H1 (cell line): ENCODE results near the gene LRRC46. TPM values are rescaled to one million over a fixed set of nuclear protein-coding genes. Genes with fewer than 3 reads are reported as not detected.

ENCODE experiments used
- CEBPB ChIP-seq: IDR thresholded peaks from 2 replicates; pipeline ENCODE4 v1.6.1; 2012; ENCODE audit warnings: low read depth, low read length
- CHD1 ChIP-seq: IDR thresholded peaks from 2 replicates; pipeline ENCODE4 v1.6.1; 2012; ENCODE audit warnings: low read depth, low read length, improper control_type of control experiment
- EGR1 ChIP-seq: IDR thresholded peaks from 2 replicates; pipeline ENCODE4 v1.6.1; 2011; ENCODE audit warnings: low read depth, low read length, borderline replicate concordance
- GABPA ChIP-seq: IDR thresholded peaks from 2 replicates; pipeline ENCODE4 v1.6.1; 2011; ENCODE audit warnings: mild to moderate bottlenecking, low read length, moderate library complexity, borderline replicate concordance; ENCODE audit not compliant: insufficient read depth
- NRF1 ChIP-seq: IDR thresholded peaks from 2 replicates; pipeline ENCODE4 v1.6.1; 2011; ENCODE audit warnings: mild to moderate bottlenecking, low read depth, low read length, improper control_type of control experiment
- SIN3A ChIP-seq, 2 experiments: IDR thresholded peaks in 1 of 2; conservative IDR thresholded peaks in 1 of 2; 2 replicates each; pipeline ENCODE4 v1.6.1; 2011 to 2012; ENCODE audit warnings: low read length in 2 of 2, improper control_type of control experiment in 1 of 2, low read depth in 1 of 2, mild to moderate bottlenecking in 1 of 2
- SIX5 ChIP-seq: IDR thresholded peaks from 2 replicates; pipeline ENCODE4 v1.6.1; 2011; ENCODE audit warnings: mild to moderate bottlenecking, low read depth, low read length
- polyA plus RNA-seq, 7 experiments: library from polyadenylated mRNA; depleted of rRNA in 3 of 7; stranded (reverse) in 5 of 7; unstranded in 2 of 7; fragments of >200 nt in 5 of 7; fragments of 200-250 nt in 2 of 7; gene quantifications; 1 replicate in 5 of 7; 2 replicates in 1 of 7; 4 replicates in 1 of 7; pipeline versions ENCODE4 v1.2.1 to v1.2.3, GENCODE V29; 2011 to 2013; ENCODE audit warnings: missing spikeins in 2 of 7, mixed read lengths in 2 of 7
- total RNA-seq: library from RNA; stranded (reverse); fragmentation: NEBNext Ultra II Directional; extraction: Animal tissue kit (Norgen Biotek cat#: 25700); gene quantifications from 2 replicates; pipeline ENCODE4 v1.2.1, GENCODE V29; 2021
- TF ChIP-seq, protein P1 (sequence below): fragments of 300-600 bp; sonication (generic); IDR thresholded peaks from 2 replicates; pipeline ENCODE4 v1.7.1; 2012; ENCODE audit warnings: low read length, moderate library complexity, mild to moderate bottlenecking, inconsistent platforms; ENCODE audit not compliant: insufficient replicate concordance
- TF ChIP-seq, protein P2 (sequence below): IDR thresholded peaks from 2 replicates; pipeline ENCODE4 v1.6.1; 2012; ENCODE audit warnings: inconsistent platforms

LRRC46 gene
- total and polyA plus RNA-seq, 2 of the 8 experiments (the other 6 are each of a cell fraction or from before 2014, with no cell fraction given): 0.18 TPM; not detected in 1

DNA sequence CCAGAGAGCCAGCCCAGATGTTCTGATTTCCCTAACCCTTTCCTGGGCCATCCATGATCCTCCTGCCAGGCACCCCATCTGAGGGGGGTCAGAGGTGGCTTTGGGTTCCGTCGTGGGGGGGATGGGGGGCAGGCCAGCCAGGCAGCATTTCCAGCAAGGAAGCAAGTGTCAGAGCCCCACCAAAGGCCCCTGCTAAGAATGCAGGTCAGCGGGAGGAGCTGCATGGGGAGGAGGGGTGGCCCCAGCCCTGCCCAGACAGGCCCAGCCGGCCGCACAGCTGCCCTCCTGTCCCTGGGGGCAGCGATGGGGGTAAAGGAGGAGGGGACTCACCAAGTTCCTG is 11.9 kb downstream of the LRRC46 start (continued):
- TF ChIP-seq, protein P1, sequence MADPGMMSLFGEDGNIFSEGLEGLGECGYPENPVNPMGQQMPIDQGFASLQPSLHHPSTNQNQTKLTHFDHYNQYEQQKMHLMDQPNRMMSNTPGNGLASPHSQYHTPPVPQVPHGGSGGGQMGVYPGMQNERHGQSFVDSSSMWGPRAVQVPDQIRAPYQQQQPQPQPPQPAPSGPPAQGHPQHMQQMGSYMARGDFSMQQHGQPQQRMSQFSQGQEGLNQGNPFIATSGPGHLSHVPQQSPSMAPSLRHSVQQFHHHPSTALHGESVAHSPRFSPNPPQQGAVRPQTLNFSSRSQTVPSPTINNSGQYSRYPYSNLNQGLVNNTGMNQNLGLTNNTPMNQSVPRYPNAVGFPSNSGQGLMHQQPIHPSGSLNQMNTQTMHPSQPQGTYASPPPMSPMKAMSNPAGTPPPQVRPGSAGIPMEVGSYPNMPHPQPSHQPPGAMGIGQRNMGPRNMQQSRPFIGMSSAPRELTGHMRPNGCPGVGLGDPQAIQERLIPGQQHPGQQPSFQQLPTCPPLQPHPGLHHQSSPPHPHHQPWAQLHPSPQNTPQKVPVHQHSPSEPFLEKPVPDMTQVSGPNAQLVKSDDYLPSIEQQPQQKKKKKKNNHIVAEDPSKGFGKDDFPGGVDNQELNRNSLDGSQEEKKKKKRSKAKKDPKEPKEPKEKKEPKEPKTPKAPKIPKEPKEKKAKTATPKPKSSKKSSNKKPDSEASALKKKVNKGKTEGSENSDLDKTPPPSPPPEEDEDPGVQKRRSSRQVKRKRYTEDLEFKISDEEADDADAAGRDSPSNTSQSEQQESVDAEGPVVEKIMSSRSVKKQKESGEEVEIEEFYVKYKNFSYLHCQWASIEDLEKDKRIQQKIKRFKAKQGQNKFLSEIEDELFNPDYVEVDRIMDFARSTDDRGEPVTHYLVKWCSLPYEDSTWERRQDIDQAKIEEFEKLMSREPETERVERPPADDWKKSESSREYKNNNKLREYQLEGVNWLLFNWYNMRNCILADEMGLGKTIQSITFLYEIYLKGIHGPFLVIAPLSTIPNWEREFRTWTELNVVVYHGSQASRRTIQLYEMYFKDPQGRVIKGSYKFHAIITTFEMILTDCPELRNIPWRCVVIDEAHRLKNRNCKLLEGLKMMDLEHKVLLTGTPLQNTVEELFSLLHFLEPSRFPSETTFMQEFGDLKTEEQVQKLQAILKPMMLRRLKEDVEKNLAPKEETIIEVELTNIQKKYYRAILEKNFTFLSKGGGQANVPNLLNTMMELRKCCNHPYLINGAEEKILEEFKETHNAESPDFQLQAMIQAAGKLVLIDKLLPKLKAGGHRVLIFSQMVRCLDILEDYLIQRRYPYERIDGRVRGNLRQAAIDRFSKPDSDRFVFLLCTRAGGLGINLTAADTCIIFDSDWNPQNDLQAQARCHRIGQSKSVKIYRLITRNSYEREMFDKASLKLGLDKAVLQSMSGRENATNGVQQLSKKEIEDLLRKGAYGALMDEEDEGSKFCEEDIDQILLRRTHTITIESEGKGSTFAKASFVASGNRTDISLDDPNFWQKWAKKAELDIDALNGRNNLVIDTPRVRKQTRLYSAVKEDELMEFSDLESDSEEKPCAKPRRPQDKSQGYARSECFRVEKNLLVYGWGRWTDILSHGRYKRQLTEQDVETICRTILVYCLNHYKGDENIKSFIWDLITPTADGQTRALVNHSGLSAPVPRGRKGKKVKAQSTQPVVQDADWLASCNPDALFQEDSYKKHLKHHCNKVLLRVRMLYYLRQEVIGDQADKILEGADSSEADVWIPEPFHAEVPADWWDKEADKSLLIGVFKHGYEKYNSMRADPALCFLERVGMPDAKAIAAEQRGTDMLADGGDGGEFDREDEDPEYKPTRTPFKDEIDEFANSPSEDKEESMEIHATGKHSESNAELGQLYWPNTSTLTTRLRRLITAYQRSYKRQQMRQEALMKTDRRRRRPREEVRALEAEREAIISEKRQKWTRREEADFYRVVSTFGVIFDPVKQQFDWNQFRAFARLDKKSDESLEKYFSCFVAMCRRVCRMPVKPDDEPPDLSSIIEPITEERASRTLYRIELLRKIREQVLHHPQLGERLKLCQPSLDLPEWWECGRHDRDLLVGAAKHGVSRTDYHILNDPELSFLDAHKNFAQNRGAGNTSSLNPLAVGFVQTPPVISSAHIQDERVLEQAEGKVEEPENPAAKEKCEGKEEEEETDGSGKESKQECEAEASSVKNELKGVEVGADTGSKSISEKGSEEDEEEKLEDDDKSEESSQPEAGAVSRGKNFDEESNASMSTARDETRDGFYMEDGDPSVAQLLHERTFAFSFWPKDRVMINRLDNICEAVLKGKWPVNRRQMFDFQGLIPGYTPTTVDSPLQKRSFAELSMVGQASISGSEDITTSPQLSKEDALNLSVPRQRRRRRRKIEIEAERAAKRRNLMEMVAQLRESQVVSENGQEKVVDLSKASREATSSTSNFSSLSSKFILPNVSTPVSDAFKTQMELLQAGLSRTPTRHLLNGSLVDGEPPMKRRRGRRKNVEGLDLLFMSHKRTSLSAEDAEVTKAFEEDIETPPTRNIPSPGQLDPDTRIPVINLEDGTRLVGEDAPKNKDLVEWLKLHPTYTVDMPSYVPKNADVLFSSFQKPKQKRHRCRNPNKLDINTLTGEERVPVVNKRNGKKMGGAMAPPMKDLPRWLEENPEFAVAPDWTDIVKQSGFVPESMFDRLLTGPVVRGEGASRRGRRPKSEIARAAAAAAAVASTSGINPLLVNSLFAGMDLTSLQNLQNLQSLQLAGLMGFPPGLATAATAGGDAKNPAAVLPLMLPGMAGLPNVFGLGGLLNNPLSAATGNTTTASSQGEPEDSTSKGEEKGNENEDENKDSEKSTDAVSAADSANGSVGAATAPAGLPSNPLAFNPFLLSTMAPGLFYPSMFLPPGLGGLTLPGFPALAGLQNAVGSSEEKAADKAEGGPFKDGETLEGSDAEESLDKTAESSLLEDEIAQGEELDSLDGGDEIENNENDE: no peak
- TF ChIP-seq CHD1 (no peak), EGR1 (no peak), NRF1 (no peak), GABPA (no peak), SIX5 (no peak), SIN3A (conservative IDR thresholded peaks at IDR 0.05 in 1 of 2, IDR thresholded peaks at IDR 0.05 in 1 of 2; ENCODE audit: low read depth in 1 of 2, low read length in 2 of 2) (no peak), CEBPB (no peak)
- TF ChIP-seq, protein P2, sequence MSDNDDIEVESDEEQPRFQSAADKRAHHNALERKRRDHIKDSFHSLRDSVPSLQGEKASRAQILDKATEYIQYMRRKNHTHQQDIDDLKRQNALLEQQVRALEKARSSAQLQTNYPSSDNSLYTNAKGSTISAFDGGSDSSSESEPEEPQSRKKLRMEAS: no peak; the same call in 1 of the 2 replicates
- TF ChIP-seq, all 59 proteins: peak for 0
